ENCODE data around the gene TPR. TPM values are rescaled to one million over a fixed set of nuclear protein-coding genes. Genes with fewer than 3 reads are reported as not detected.

TPR gene
- total RNA-seq, 1 donor, result 68.8 TPM

GRCh38 chr1:186311375-186312051 is 63.5 kb downstream of the TPR start:
- Histone ChIP-seq H3K27me3 (ENCODE audit: insufficient read depth, low read length) (no peaks in the 10 kb centered on the region), H3K4me2 (ENCODE audit: insufficient read depth, low read length) (no peak overlapping the region), H3K4me3 (ENCODE audit: insufficient read depth, low read length) (no peak overlapping the region), H3K79me2 (ENCODE audit: insufficient read depth, low read length) (no peaks in the 10 kb centered on the region), H3K36me3 (ENCODE audit: insufficient read depth, low read length) (peaks cover 39% of the 10 kb centered on the region), H4K20me1 (ENCODE audit: insufficient read depth, low read length) (peaks cover 4% of the 10 kb centered on the region), H3K4me1 (ENCODE audit: insufficient read depth, low read length) (no peaks in the 10 kb centered on the region), H3K9me3 (ENCODE audit: low read depth, low read length) (no peaks in the 10 kb centered on the region), H3K27ac (ENCODE audit: low read depth, low read length) (no peak overlapping the region), H2AFZ (ENCODE audit: low read length) (no peak overlapping the region)
- TF ChIP-seq CTCF (IDR thresholded peaks at IDR 0.05; ENCODE audit: extremely low read depth, low read depth, low read length), result no peak
- DNase-seq (ENCODE audit: insufficient read length, low spot score, missing footprints), result no peak

- DNase-seq (ENCODE audit: insufficient read length, low spot score, missing footprints), result no peak
- Histone ChIP-seq H3K27me3 (ENCODE audit: insufficient read depth, low read length) (no peaks in the 10 kb centered on the region), H3K4me1 (ENCODE audit: insufficient read depth, low read length) (no peaks in the 10 kb centered on the region), H3K9me3 (ENCODE audit: low read depth, low read length) (no peaks in the 10 kb centered on the region), H3K79me2 (ENCODE audit: insufficient read depth, low read length) (no peaks in the 10 kb centered on the region), H3K4me2 (ENCODE audit: insufficient read depth, low read length) (no peak overlapping the region), H3K27ac (ENCODE audit: low read depth, low read length) (no peak overlapping the region), H3K36me3 (ENCODE audit: insufficient read depth, low read length) (peaks cover 28% of the 10 kb centered on the region), H2AFZ (ENCODE audit: low read length) (no peak overlapping the region), H4K20me1 (ENCODE audit: insufficient read depth, low read length) (peaks cover 4% of the 10 kb centered on the region), H3K4me3 (ENCODE audit: insufficient read depth, low read length) (no peak overlapping the region)
- TF ChIP-seq CTCF (IDR thresholded peaks at IDR 0.05; ENCODE audit: extremely low read depth, low read depth, low read length), result no peak
Measured at GRCh38 chr1:186310307-186310706, 64.7 kb downstream of the TPR start.

GRCh38 chr1:186308264-186309060 is 66.6 kb downstream of the TPR start:
- no peaks in the 10 kb centered on the region for H3K79me2 ChIP-seq (ENCODE audit: insufficient read depth, low read length)
- no peak for DNase-seq (ENCODE audit: insufficient read length, low spot score, missing footprints)
- H3K27me3 ChIP-seq (ENCODE audit: insufficient read depth, low read length), result no peaks in the 10 kb centered on the region
- no peak overlapping the region for H3K4me3 ChIP-seq (ENCODE audit: insufficient read depth, low read length)
- H2AFZ ChIP-seq (ENCODE audit: low read length), result no peak overlapping the region
- no peak overlapping the region for H3K27ac ChIP-seq (ENCODE audit: low read depth, low read length)
- H3K9me3 ChIP-seq (ENCODE audit: low read depth, low read length), result no peaks in the 10 kb centered on the region
- H3K4me2 ChIP-seq (ENCODE audit: insufficient read depth, low read length), result no peak overlapping the region
- no peak for TF ChIP-seq CTCF (IDR thresholded peaks at IDR 0.05; ENCODE audit: extremely low read depth, low read depth, low read length)
- peaks cover 4% of the 10 kb centered on the region for H4K20me1 ChIP-seq (ENCODE audit: insufficient read depth, low read length)
- H3K36me3 ChIP-seq (ENCODE audit: insufficient read depth, low read length), result peaks cover 13% of the 10 kb centered on the region
- no peaks in the 10 kb centered on the region for H3K4me1 ChIP-seq (ENCODE audit: insufficient read depth, low read length)

- Histone ChIP-seq H3K4me3 (ENCODE audit: insufficient read depth, low read length) (no peak overlapping the region), H3K79me2 (ENCODE audit: insufficient read depth, low read length) (no peaks in the 10 kb centered on the region), H3K27me3 (ENCODE audit: insufficient read depth, low read length) (no peaks in the 10 kb centered on the region), H3K36me3 (ENCODE audit: insufficient read depth, low read length) (peaks cover 7% of the 10 kb centered on the region), H3K4me1 (ENCODE audit: insufficient read depth, low read length) (no peaks in the 10 kb centered on the region), H4K20me1 (ENCODE audit: insufficient read depth, low read length) (peaks cover 4% of the 10 kb centered on the region), H3K9me3 (ENCODE audit: low read depth, low read length) (no peaks in the 10 kb centered on the region), H2AFZ (ENCODE audit: low read length) (no peak overlapping the region), H3K4me2 (ENCODE audit: insufficient read depth, low read length) (no peak overlapping the region), H3K27ac (ENCODE audit: low read depth, low read length) (no peak overlapping the region)
- no peak for TF ChIP-seq CTCF (IDR thresholded peaks at IDR 0.05; ENCODE audit: extremely low read depth, low read depth, low read length)
- DNase-seq (ENCODE audit: insufficient read length, low spot score, missing footprints), result no peak
Measured at GRCh38 chr1:186307445-186307844, 67.6 kb downstream of the TPR start.
